PC-9 (cell line): ENCODE results near the gene MFF. TPM values are rescaled to one million over a fixed set of nuclear protein-coding genes. Genes with fewer than 3 reads are reported as not detected.

Experiments
- BruUV-seq: library from RNA; stranded (reverse); fragments of 400-500 nt; replicated peaks from 2 replicates; lab custom pipeline; 2021; lab: Mats Ljungman, UMichigan
- CTCF ChIA-PET: fragments of 300-600 bp; sonication (Branson Sonifier 250); formaldehyde crosslinking; loops from one replicate; lab custom pipeline; 2022; ENCODE audit warnings: antibody characterized with exemption; lab: Charles Lee
- POLR2A ChIA-PET: fragments of 300-600 bp; sonication (Branson Sonifier 250); formaldehyde crosslinking; loops from one replicate; lab custom pipeline; 2022; ENCODE audit warnings: antibody characterized with exemption; ENCODE audit not compliant: unreplicated experiment; lab: Charles Lee
- DNase-seq, 2 experiments: peaks; one replicate each; pipeline versions ENCODE4 v3.0.0 to v3.0.0-alpha.2; 2015 to 2022; ENCODE audit warnings: mixed read lengths in 1 of 2
- H2AFZ ChIP-seq: fragments of 200-600 bp; sonication (generic); 2 replicates; pipeline ENCODE4 v1.8.1; 2017; ENCODE audit warnings: antibody characterized with exemption
- H3F3A ChIP-seq: fragments of 200-600 bp; sonication (generic); 2 replicates; pipeline ENCODE4 v1.8.1; 2017; ENCODE audit warnings: antibody characterized with exemption, mild to moderate bottlenecking, low read depth; ENCODE audit not compliant: insufficient read depth
- H3K27ac ChIP-seq: fragments of 200-600 bp; sonication (generic); 2 replicates; pipeline ENCODE4 v1.6.1; 2016; ENCODE audit warnings: mixed run types
- H3K27me3 ChIP-seq: fragments of 200-600 bp; sonication (generic); 2 replicates; pipeline ENCODE4 v1.6.1; 2016; ENCODE audit warnings: low read depth, mixed run types; ENCODE audit not compliant: insufficient read depth
- H3K36me3 ChIP-seq: fragments of 200-600 bp; sonication (generic); 2 replicates; pipeline ENCODE4 v1.6.1; 2016; ENCODE audit warnings: low read depth, mixed run types
- H3K4me1 ChIP-seq: fragments of 200-600 bp; sonication (generic); replicated peaks from 2 replicates; pipeline ENCODE4 v1.6.1; 2016; ENCODE audit warnings: mixed run types; ENCODE audit not compliant: insufficient read depth
- H3K4me2 ChIP-seq: fragments of 200-600 bp; sonication (generic); 2 replicates; pipeline ENCODE4 v1.6.1; 2017; ENCODE audit warnings: mixed run types
- H3K4me3 ChIP-seq: fragments of 200-600 bp; sonication (generic); 2 replicates; pipeline ENCODE4 v1.6.1; 2016; ENCODE audit warnings: mixed run types
- H3K79me2 ChIP-seq: fragments of 200-600 bp; sonication (generic); 2 replicates; pipeline ENCODE4 v1.6.1; 2017; ENCODE audit warnings: low read depth, mixed run types
- H3K9me2 ChIP-seq: fragments of 200-600 bp; sonication (generic); 2 replicates; pipeline ENCODE4 v1.8.1; 2017; ENCODE audit warnings: mild to moderate bottlenecking; ENCODE audit not compliant: insufficient read depth
- H3K9me3 ChIP-seq: fragments of 200-600 bp; sonication (generic); 2 replicates; pipeline ENCODE4 v1.8.1; 2016; ENCODE audit warnings: low read depth; ENCODE audit not compliant: insufficient read depth
- H4K20me1 ChIP-seq: fragments of 200-600 bp; sonication (generic); 2 replicates; pipeline ENCODE4 v1.8.1; 2017; ENCODE audit not compliant: insufficient read depth
- CTCF ChIP-seq: fragments of 200-600 bp; sonication (generic); conservative IDR thresholded peaks from 2 replicates; pipeline ENCODE4 v1.6.1; 2017; ENCODE audit warnings: mixed run types, antibody characterized with exemption, mild to moderate bottlenecking, moderate library complexity
- EZH2 ChIP-seq: fragments of 200-600 bp; sonication (generic); IDR thresholded peaks from 2 replicates; pipeline ENCODE4 v1.8.0; 2017; ENCODE audit warnings: antibody characterized with exemption, low read depth
- intact Hi-C: fragments of 100-400 bp; cut with micrococcal nuclease; formaldehyde crosslinking; loops from one replicate; pipeline ENCODE4 v1.10.0; 2022; ENCODE audit not compliant: unreplicated experiment
- total RNA-seq: library from RNA; stranded (reverse); gene quantifications from 2 replicates; pipeline ENCODE4 v1.2.3, GENCODE V29; 2021

The MFF gene
- total RNA-seq, 1 experiment from 2014 or later: 144 TPM

GRCh38 chr2:227287771-227288170 lies 37.3 kb upstream of the MFF start:
- Histone ChIP-seq H3K9me2 (no peaks in the 10 kb centered on the region), H3K4me2 (no peak overlapping the region), H3K4me1 (no peaks in the 10 kb centered on the region), H3K36me3 (no peaks in the 10 kb centered on the region), H3K27ac (no peak overlapping the region), H4K20me1 (no peaks in the 10 kb centered on the region; the same call in 1 of the 2 replicates), H3K9me3 (no peaks in the 10 kb centered on the region), H3F3A (no peaks in the 10 kb centered on the region), H3K27me3 (no peaks in the 10 kb centered on the region), H3K4me3 (no peak overlapping the region), H2AFZ (no peak overlapping the region), H3K79me2 (no peaks in the 10 kb centered on the region)
- BruUV-seq: no TSS peak
- CTCF ChIA-PET: interaction anchor here (0.7 kb wide), 1 partner anchor 14 kb away, joined by 3 read pairs; no protein-coding TSS in a partner anchor
- no peak for DNase-seq
- intact Hi-C loops: no loop called here
- POLR2A ChIA-PET: no interaction called here
- TF ChIP-seq EZH2 (no peak), CTCF (no peak)

GRCh38 chr2:227292314-227292713 lies 32.7 kb upstream of the MFF start:
- Histone ChIP-seq H3K4me3 (no peak overlapping the region), H3F3A (no peaks in the 10 kb centered on the region), H3K27me3 (no peaks in the 10 kb centered on the region), H3K9me3 (no peaks in the 10 kb centered on the region), H3K9me2 (no peaks in the 10 kb centered on the region), H3K4me1 (no peaks in the 10 kb centered on the region), H3K36me3 (no peaks in the 10 kb centered on the region), H3K4me2 (no peak overlapping the region), H3K27ac (no peak overlapping the region), H4K20me1 (no peaks in the 10 kb centered on the region), H2AFZ (no peak overlapping the region), H3K79me2 (no peaks in the 10 kb centered on the region)
- no peak for DNase-seq
- ChIA-PET CTCF (no interaction called here), POLR2A (no interaction called here)
- TF ChIP-seq CTCF (no peak), EZH2 (no peak)
- intact Hi-C loops: no loop called here
- BruUV-seq: no TSS peak

GRCh38 chr2:227293531-227293930 lies 31.5 kb upstream of the MFF start:
- Histone ChIP-seq H3K27me3 (no peaks in the 10 kb centered on the region), H2AFZ (no peak overlapping the region), H3F3A (no peaks in the 10 kb centered on the region), H3K79me2 (no peaks in the 10 kb centered on the region), H3K36me3 (no peaks in the 10 kb centered on the region), H3K9me3 (no peaks in the 10 kb centered on the region), H3K4me2 (no peak overlapping the region), H3K27ac (no peak overlapping the region), H3K9me2 (no peaks in the 10 kb centered on the region), H4K20me1 (no peaks in the 10 kb centered on the region), H3K4me1 (no peaks in the 10 kb centered on the region), H3K4me3 (no peak overlapping the region)
- CTCF ChIA-PET: interaction anchor here (0.5 kb wide), 1 partner anchor 165 kb away, joined by 9 read pairs; no protein-coding TSS in a partner anchor
- intact Hi-C loops: no loop called here
- POLR2A ChIA-PET: no interaction called here
- DNase-seq: no peak
- BruUV-seq: no TSS peak
- TF ChIP-seq EZH2: no peak
- no peak for TF ChIP-seq CTCF
